NOMO-1 treated with DMSO at 0.1 percent for 48 hours (cell line): ENCODE measurements around the gene PPIC.
A peak's percentile ranks its signal among the peaks of the same experiment; 100 is the strongest.
"Not testable (repeated sequence)": the region's sequence is repeated elsewhere in the genome, so short reads cannot be mapped to it uniquely, and the experiment has no call there.

Experiments
- DNase-seq: peaks from one replicate; lab custom pipeline; 2025; ENCODE audit not compliant: unreplicated experiment; lab: John Stamatoyannopoulos, UW

The PPIC gene

GRCh38 chr5:123012321-123012720, 24.2 kb downstream of the PPIC start:
- peak; percentile 72 for DNase-seq

- no peak for DNase-seq
These were observed 28.8 kb downstream of the PPIC start for GRCh38 chr5:123007754-123008153.

- DNase-seq: no peak
These were observed 29.3 kb downstream of the PPIC start for GRCh38 chr5:123007182-123007581.

- DNase-seq: no peak
These were observed 34.7 kb downstream of the PPIC start for GRCh38 chr5:123001808-123002207.

- DNase-seq: no peak
These were observed 35.8 kb downstream of the PPIC start for GRCh38 chr5:123000731-123001130.

- peak; percentile 35 for DNase-seq
These were observed 36.5 kb downstream of the PPIC start for GRCh38 chr5:122999947-123000563.

- no peak for DNase-seq
These were observed 39.2 kb downstream of the PPIC start for GRCh38 chr5:122997294-122997693.

GRCh38 chr5:122996091-122996490, 40.4 kb downstream of the PPIC start:
- DNase-seq: no peak

GRCh38 chr5:122985954-122986721, 50.4 kb downstream of the PPIC start:
- DNase-seq: peak; percentile 80

- no peak for DNase-seq
These were observed 51.4 kb downstream of the PPIC start for GRCh38 chr5:122985006-122985700.

- no peak for DNase-seq
These were observed 52.1 kb downstream of the PPIC start for GRCh38 chr5:122984425-122984824.

- no peak for DNase-seq
These were observed 54.1 kb downstream of the PPIC start for GRCh38 chr5:122982376-122982775.

- DNase-seq: no peak
These were observed 54.7 kb downstream of the PPIC start for GRCh38 chr5:122981846-122982245.

GRCh38 chr5:122978644-122979297, 57.8 kb downstream of the PPIC start:
- no peak for DNase-seq

- DNase-seq: no peak
These were observed 58.5 kb downstream of the PPIC start for GRCh38 chr5:122978068-122978467.

- DNase-seq: no peak
These were observed 59.2 kb downstream of the PPIC start for GRCh38 chr5:122977319-122977718.

- DNase-seq: not testable (repeated sequence)
These were observed 62.3 kb downstream of the PPIC start for GRCh38 chr5:122974251-122974650.

- DNase-seq: not testable (repeated sequence)
These were observed 62.8 kb downstream of the PPIC start for GRCh38 chr5:122973759-122974158.
